ENCODE measurements around the gene TECRL. TPM values are rescaled to one million over a fixed set of nuclear protein-coding genes. Genes with fewer than 3 reads are reported as not detected.

Gene TECRL
- total RNA-seq (2014; rRNA removed; shearing (Covaris generic)) (not detected in 2 replicates), polyA plus RNA-seq (2016; fragmentation: Nextera tagmentation; extraction: Ambion mirVana) (0.19 TPM in 1 of 2 replicates, not detected in the other)
- long read RNA-seq, result 0 reads

- H3K4me1 ChIP-seq (ENCODE audit: insufficient read depth), result no peaks in the 10 kb centered on the region
- H2AFZ ChIP-seq, result no peak within 1 kb of the TSS
- Mint-ChIP-seq H3K9me3 (no peaks in the 10 kb centered on the region), H3K27ac (no peak within 1 kb of the TSS), H3K4me1 (no peaks in the 10 kb centered on the region), H3K4me3 (no peak within 1 kb of the TSS), H3K36me3 (ENCODE audit: low read depth) (no peaks in the 10 kb centered on the region), H3K27me3 (ENCODE audit: insufficient read depth, low read depth, poor library complexity) (no peaks in the 10 kb centered on the region)
- no peaks in the 10 kb centered on the region for H3K9me2 ChIP-seq (ENCODE audit: insufficient read depth)
- H3K4me2 ChIP-seq, result no peak within 1 kb of the TSS
- H3F3A ChIP-seq (replicated peaks; ENCODE audit: low read depth), result no peaks in the 10 kb centered on the region
- no peak for ATAC-seq
- no peaks in the 10 kb centered on the region for H3K27me3 ChIP-seq (ENCODE audit: insufficient read depth)
- no peaks in the 10 kb centered on the region for H3K36me3 ChIP-seq (ENCODE audit: insufficient read depth)
- TF ChIP-seq ETS1 (IDR thresholded peaks at IDR 0.05) (no peak), EZH2 (IDR thresholded peaks at IDR 0.05; ENCODE audit: low read depth, unreplicated experiment) (no peak), ZNF114 (CRISPR knock-in tag; IDR thresholded peaks at IDR 0.05) (no peak), CTCF (conservative IDR thresholded peaks at IDR 0.05; ENCODE audit: low read depth in 2 of 2) (no peak), ZNF462 (CRISPR knock-in tag; IDR thresholded peaks at IDR 0.05) (no peak), POLR2AphosphoS5 (IDR thresholded peaks at IDR 0.05; ENCODE audit: low read depth) (no peak), NANOG (IDR thresholded peaks at IDR 0.05; ENCODE audit: borderline replicate concordance) (no peak), REST (IDR thresholded peaks at IDR 0.05; ENCODE audit: unreplicated experiment) (no peak), STAT1 (IDR thresholded peaks at IDR 0.05; ENCODE audit: unreplicated experiment) (no peak), JUNB (IDR thresholded peaks at IDR 0.05; ENCODE audit: unreplicated experiment) (no peak), CREB1 (CRISPR knock-in tag; IDR thresholded peaks at IDR 0.05; ENCODE audit: low read depth) (no peak), EZH2phosphoT487 (IDR thresholded peaks at IDR 0.05; ENCODE audit: unreplicated experiment) (no peak), ZNF331 (CRISPR knock-in tag; IDR thresholded peaks at IDR 0.05; ENCODE audit: low read depth) (no peak)
- no peak for DNase-seq (ENCODE audit: low spot score)
- H4K20me1 ChIP-seq (replicated peaks; ENCODE audit: insufficient read depth), result no peaks in the 10 kb centered on the region
- H3K79me2 ChIP-seq (replicated peaks; ENCODE audit: insufficient read depth), result no peaks in the 10 kb centered on the region
- no peak within 1 kb of the TSS for H3K4me3 ChIP-seq
- H3K27ac ChIP-seq (ENCODE audit: low read depth), result no peak within 1 kb of the TSS
These were observed at the start of gene TECRL for GRCh38 chr4:64409300-64409699. Gene TECRL, minus strand, starts transcription at chr4:64409450. Its CDS starts 99 bp downstream, at chr4:64409351.

All from GM23338 (cell line).